PFSK-1 (cell line): ENCODE measurements around the gene HIRA.

Experiments used
- POLR2AphosphoS5 ChIP-seq: IDR thresholded peaks from 2 replicates; pipeline ENCODE4 v1.6.1; 2012; ENCODE audit warnings: low read depth, mild to moderate bottlenecking, control low read depth, low read length, moderate library complexity
- REST ChIP-seq, 2 experiments: IDR thresholded peaks; 2 replicates each; pipeline versions ENCODE4 v1.6.1 to v1.8.0; 2011 to 2012; ENCODE audit warnings: low read depth in 2 of 2, low read length in 2 of 2, control low read depth in 1 of 2, inconsistent platforms in 1 of 2, mild to moderate bottlenecking in 1 of 2, moderate library complexity in 1 of 2; ENCODE audit not compliant: insufficient read depth in 1 of 2
- SIN3A ChIP-seq: IDR thresholded peaks from 2 replicates; pipeline ENCODE4 v1.6.1; 2012; ENCODE audit warnings: mild to moderate bottlenecking, low read length, moderate library complexity, borderline replicate concordance; ENCODE audit not compliant: insufficient read depth
- TAF1 ChIP-seq: IDR thresholded peaks from 2 replicates; pipeline ENCODE4 v1.6.1; 2012; ENCODE audit warnings: low read length, control low read depth, borderline replicate concordance; ENCODE audit not compliant: insufficient read depth

- TF ChIP-seq POLR2AphosphoS5 (no peak), REST (IDR thresholded peaks at IDR 0.05; ENCODE audit: insufficient read depth in 1 of 2, low read depth in 2 of 2, low read length in 2 of 2) (no peak), SIN3A (no peak), TAF1 (no peak)
Measured at GRCh38 chr22:19287076-19287707, 144.3 kb downstream of the HIRA start.
